Measurements from ENCODE around the gene ARHGAP10.

DNA sequence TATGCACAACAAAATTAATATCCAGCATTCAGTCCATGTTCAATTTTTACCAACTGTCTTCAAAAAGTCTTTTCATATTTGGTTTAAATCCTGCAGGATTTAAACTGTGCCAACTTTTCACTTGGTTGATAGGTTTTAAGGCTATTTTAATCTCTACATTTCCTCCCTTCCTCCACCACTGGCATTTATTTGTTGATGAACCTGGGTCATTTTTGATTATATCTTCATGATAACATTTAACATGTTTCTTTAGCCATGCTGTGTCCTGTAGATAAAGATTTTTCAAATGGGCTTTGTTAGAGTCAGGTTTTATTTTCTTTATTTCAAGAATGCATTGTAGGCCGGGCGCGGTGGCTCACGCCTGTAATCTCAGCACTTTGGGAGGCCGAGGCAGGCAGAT is 216.4 kb downstream of the ARHGAP10 start:
- TF ChIP-seq, protein P1, sequence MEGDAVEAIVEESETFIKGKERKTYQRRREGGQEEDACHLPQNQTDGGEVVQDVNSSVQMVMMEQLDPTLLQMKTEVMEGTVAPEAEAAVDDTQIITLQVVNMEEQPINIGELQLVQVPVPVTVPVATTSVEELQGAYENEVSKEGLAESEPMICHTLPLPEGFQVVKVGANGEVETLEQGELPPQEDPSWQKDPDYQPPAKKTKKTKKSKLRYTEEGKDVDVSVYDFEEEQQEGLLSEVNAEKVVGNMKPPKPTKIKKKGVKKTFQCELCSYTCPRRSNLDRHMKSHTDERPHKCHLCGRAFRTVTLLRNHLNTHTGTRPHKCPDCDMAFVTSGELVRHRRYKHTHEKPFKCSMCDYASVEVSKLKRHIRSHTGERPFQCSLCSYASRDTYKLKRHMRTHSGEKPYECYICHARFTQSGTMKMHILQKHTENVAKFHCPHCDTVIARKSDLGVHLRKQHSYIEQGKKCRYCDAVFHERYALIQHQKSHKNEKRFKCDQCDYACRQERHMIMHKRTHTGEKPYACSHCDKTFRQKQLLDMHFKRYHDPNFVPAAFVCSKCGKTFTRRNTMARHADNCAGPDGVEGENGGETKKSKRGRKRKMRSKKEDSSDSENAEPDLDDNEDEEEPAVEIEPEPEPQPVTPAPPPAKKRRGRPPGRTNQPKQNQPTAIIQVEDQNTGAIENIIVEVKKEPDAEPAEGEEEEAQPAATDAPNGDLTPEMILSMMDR (IDR thresholded peaks at IDR 0.05), result no peak
- TF ChIP-seq POLR2A (IDR thresholded peaks at IDR 0.05), result no peak

All from esophagus squamous epithelium (tissue), 4 donors.